Stimulated activated CD8-positive, alpha-beta memory T cell treated with anti-CD3 and anti-CD28 coated beads, Interleukin-4, amount 100 ng/mL, for 1 hour (primary cell): ENCODE results near the gene ASTN2.
A peak's percentile ranks its signal among the peaks of the same experiment; 100 is the strongest.

Experiments
- DNase-seq, 2 donors: peaks; one replicate each; pipeline ENCODE4 v3.0.0-alpha.2; 2020; ENCODE audit warnings: low read depth in 2 of 2, low spot score in 1 of 2

Gene ASTN2

GRCh38 chr9:116688806-116689485 is 725.9 kb downstream of the ASTN2 start:
- no peak for DNase-seq

DNA sequence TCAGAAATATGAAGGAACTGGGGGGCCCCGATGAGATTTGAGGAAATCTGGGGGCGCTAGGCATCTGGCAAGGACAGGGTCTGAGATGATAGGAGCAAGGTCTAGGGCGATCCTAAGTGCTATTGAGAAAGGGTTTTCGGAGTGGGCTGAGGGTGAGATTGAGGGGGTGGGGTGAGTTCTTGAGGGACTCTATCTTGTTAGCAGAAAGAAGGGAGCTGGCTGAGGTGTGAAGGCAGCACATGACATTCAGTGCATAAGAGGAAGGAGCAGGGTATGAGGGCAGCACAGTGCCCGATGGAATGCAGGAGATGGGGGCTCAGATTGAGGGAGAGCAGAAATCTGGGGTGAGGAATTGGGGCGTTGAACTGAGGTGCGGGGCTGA is 727.1 kb downstream of the ASTN2 start:
- no peak for DNase-seq

GRCh38 chr9:116687074-116687753 is 727.6 kb downstream of the ASTN2 start, which contains the start of gene TRIM32:
Gene TRIM32, plus strand, starts transcription at chr9:116687305. Its CDS starts 10,438 bp downstream, at chr9:116697743.
- peak; percentile 80 to 90 for DNase-seq

GRCh38 chr9:116686693-116687073 is 728.2 kb downstream of the ASTN2 start:
- no peak for DNase-seq

- no peak for DNase-seq
Measured at GRCh38 chr9:116686135-116686534, 728.7 kb downstream of the ASTN2 start.

- no peak for DNase-seq
Measured at GRCh38 chr9:116685166-116685565, 729.7 kb downstream of the ASTN2 start.

GRCh38 chr9:116683535-116683934 is 731.3 kb downstream of the ASTN2 start:
- DNase-seq: no peak

GRCh38 chr9:116674210-116674980 is 740.5 kb downstream of the ASTN2 start:
- no peak for DNase-seq

GRCh38 chr9:116673375-116673774 is 741.5 kb downstream of the ASTN2 start:
- no peak for DNase-seq

- no peak for DNase-seq
Measured at GRCh38 chr9:116671605-116672004, 743.3 kb downstream of the ASTN2 start.

DNA sequence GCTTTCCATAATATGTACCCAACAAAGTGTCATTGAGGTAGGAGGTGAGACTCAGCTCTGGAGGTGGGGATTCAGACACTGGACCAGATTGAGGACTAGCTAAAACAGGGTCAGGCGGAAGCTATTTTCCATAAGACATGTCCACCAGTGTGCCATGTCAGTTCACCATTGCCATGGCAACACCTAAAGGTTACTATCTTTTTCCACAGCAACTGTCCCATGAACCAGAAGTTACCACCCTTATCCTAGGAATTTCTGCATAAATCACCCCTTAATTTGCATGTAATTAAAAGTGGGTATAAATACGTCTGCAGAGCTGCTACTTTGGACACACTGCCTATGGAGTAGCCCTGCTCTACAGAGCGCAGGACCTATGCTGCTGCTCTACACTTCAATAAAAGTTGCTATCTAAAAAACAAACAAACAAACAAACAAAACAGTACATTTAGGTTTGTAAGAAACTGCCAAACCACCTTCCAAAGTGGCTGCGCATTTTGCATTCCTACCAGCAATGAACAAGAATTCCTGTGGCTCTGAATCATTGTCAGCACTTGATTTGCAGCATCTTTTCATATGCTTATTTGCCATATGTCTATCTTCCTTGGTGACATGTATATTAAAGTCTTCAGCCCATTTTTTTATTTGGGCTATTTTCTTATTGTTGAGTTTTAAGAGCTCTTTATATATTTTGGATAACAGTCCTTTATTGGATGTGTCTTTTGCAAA is 745.7 kb downstream of the ASTN2 start:
- no peak for DNase-seq

- no peak for DNase-seq
Measured at GRCh38 chr9:116663581-116663980, 751.3 kb downstream of the ASTN2 start.

DNA sequence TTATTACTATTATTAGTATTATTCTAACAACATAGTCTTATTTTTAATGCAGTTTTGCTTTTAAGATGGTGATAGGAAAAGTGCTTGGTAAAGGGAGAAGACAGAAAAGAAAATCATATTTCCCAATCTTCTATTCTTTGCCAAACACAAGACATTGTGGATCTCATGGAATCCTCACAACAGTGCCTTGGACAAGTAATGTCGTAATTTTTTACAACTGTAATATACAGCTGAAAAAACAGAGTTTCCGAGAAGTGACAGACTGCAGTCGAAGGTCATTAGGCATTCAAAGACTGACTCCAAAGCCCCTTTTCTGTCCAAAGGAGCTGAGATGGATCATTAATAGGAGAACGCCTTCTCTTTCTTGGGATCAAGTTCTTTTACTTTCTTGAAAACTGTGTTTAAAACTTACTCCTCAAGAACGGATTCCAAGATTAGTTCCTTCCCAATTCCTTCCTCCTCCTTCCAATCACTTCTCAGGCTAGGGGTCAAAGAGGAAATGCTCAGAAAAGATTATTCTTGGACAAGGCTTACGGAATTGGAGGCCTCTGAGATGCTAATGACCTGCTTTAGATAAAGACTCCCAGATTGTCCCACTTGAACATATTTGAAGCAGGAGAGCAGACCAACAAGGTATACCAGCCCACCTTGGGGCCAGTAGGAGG is 752.1 kb downstream of the ASTN2 start:
- DNase-seq: no peak

GRCh38 chr9:116661037-116661954 is 753.6 kb downstream of the ASTN2 start:
- DNase-seq: no peak

DNA sequence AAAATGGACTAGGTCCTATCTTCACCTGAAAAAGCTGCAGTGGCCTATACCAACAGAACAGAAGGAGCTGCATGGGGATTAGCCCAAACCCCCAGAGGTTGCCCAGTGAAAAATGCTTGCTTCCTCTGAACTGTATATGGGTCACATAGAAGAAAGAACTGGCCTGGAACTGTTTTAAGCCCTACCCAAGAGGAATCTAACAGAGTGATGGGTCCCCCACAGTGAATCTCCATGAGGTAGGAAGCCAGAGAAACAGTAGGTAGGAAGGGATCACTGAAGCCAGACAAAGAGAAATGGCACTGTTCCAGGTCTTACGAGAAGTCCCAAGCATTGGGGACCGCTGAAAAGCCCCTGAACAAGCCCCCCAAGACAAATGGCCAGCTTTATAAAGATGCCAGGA is 756.6 kb downstream of the ASTN2 start:
- DNase-seq: no peak

GRCh38 chr9:116656977-116657376 is 757.9 kb downstream of the ASTN2 start:
- DNase-seq: no peak

DNA sequence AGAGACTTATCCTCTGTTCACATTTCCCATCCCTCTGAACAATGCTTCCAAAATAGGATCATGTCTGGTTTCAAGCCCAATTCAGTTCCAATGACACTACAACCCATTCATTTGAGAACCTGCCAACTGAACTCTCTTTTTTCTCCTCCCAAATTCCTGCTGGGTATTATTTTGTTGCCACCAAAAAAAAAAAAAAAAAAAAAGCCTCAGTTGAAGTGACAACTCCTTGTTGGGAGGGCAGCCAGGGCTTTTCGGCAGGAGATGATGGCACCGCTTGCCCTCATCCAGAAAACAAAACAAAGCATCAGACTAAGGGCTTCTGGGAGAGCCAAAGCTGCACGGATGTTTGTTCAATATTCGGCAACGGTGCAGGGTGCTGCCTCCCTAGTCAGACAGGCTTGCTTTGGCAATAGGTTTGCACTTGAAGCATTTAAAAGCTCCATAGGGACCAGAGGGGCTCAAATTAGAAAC is 758.3 kb downstream of the ASTN2 start:
- DNase-seq: no peak

GRCh38 chr9:116654059-116654355 is 760.9 kb downstream of the ASTN2 start:
- no peak for DNase-seq

GRCh38 chr9:116653348-116654058 is 761.4 kb downstream of the ASTN2 start:
- no peak for DNase-seq
